K562 (cell line): ENCODE results near the gene ADIG.

Source experiments
- CBX3 ChIP-seq, 2 experiments: IDR thresholded peaks; 1 replicate in 1 of 2; 2 replicates in 1 of 2; pipeline ENCODE4 v1.6.1; 2012; ENCODE audit warnings: inconsistent platforms in 2 of 2, low read length in 2 of 2, borderline replicate concordance in 1 of 2, control low read depth in 1 of 2
- FOXA3 ChIP-seq, 2 experiments: fragments of 450-650 bp in 1 of 2; sonication (generic) in 1 of 2; formaldehyde crosslinking; IDR thresholded peaks in 1 of 2; conservative IDR thresholded peaks in 1 of 2; 2 replicates each; pipeline versions ENCODE4 v1.4.0 to v1.8.0; 2020 to 2022; ENCODE audit warnings: mild to moderate bottlenecking in 2 of 2, missing genetic modification reagents in 1 of 2
- GABPA ChIP-seq: fragments of 200-800 bp; sonication (Bioruptor generic); conservative IDR thresholded peaks from 2 replicates; pipeline ENCODE4 v1.6.1; 2016; ENCODE audit warnings: low read depth, missing genetic modification characterization, missing compliant biosample characterization
- JUN ChIP-seq, 2 experiments: sonication (generic) in 1 of 2; formaldehyde crosslinking in 1 of 2; IDR thresholded peaks; 2 replicates each; pipeline versions ENCODE4 v1.6.1 to v1.8.0; 2012 to 2022; ENCODE audit warnings: borderline replicate concordance in 2 of 2, mild to moderate bottlenecking in 2 of 2, improper control_type of control experiment in 1 of 2, low read depth in 1 of 2, low read length in 1 of 2, missing genetic modification reagents in 1 of 2
- KLF16 ChIP-seq: IDR thresholded peaks from 2 replicates; pipeline ENCODE4 v1.6.1; 2016; ENCODE audit warnings: antibody characterized with exemption
- POLR3G ChIP-seq: IDR thresholded peaks from 2 replicates; pipeline ENCODE4 v1.6.1; 2011; ENCODE audit not compliant: insufficient read length, insufficient replicate concordance; ENCODE audit errors: extremely low read depth
- RAD21 ChIP-seq, 2 experiments: fragments of 250-450 bp in 1 of 2; fragments of 450-650 bp in 1 of 2; sonication (Bioruptor Pico) in 1 of 2; formaldehyde crosslinking in 1 of 2; IDR thresholded peaks in 1 of 2; conservative IDR thresholded peaks in 1 of 2; 2 replicates each; pipeline versions ENCODE4 v1.4.0 to v1.8.0; 2020 to 2022; ENCODE audit warnings: mild to moderate bottlenecking in 2 of 2, moderate library complexity in 1 of 2
- ZNF133 ChIP-seq: fragments of 250-450 bp; sonication (Bioruptor Pico); IDR thresholded peaks from 2 replicates; pipeline ENCODE4 v1.4.0; 2020; ENCODE audit warnings: mild to moderate bottlenecking
- ZNF561 ChIP-seq: fragments of 450-650 bp; formaldehyde crosslinking; conservative IDR thresholded peaks from 2 replicates; pipeline ENCODE4 v1.4.0; 2020; ENCODE audit warnings: mild to moderate bottlenecking, moderate library complexity
- ZNF717 ChIP-seq: fragments of 250-450 bp; sonication (Bioruptor Pico); IDR thresholded peaks from 2 replicates; pipeline ENCODE4 v1.5.0; 2021
- TF ChIP-seq, protein P1 (sequence below), 2 experiments: fragments of 450-650 bp; formaldehyde crosslinking in 1 of 2; IDR thresholded peaks; 2 replicates each; pipeline versions ENCODE4 v1.4.0 to v1.6.1; 2014 to 2020; ENCODE audit warnings: mild to moderate bottlenecking in 2 of 2, borderline replicate concordance in 1 of 2, low read depth in 1 of 2
- TF ChIP-seq, protein P2 (sequence below), 3 experiments: IDR thresholded peaks in 2 of 3; conservative IDR thresholded peaks in 1 of 3; 2 replicates each; pipeline ENCODE4 v1.5.1; 2011 to 2012; ENCODE audit warnings: low read length in 3 of 3, mild to moderate bottlenecking in 3 of 3, control low read depth in 2 of 3, improper control_type of control experiment in 1 of 3, inconsistent platforms in 1 of 3, low read depth in 1 of 3, mixed read lengths in 1 of 3, moderate library complexity in 1 of 3; ENCODE audit not compliant: insufficient read depth in 2 of 3
- TF ChIP-seq, protein P3 (sequence below): fragments of 150-350 bp; IDR thresholded peaks from 2 replicates; pipeline ENCODE4 v1.6.1; 2014; ENCODE audit warnings: low read depth, mild to moderate bottlenecking, low read length, borderline replicate concordance

DNA sequence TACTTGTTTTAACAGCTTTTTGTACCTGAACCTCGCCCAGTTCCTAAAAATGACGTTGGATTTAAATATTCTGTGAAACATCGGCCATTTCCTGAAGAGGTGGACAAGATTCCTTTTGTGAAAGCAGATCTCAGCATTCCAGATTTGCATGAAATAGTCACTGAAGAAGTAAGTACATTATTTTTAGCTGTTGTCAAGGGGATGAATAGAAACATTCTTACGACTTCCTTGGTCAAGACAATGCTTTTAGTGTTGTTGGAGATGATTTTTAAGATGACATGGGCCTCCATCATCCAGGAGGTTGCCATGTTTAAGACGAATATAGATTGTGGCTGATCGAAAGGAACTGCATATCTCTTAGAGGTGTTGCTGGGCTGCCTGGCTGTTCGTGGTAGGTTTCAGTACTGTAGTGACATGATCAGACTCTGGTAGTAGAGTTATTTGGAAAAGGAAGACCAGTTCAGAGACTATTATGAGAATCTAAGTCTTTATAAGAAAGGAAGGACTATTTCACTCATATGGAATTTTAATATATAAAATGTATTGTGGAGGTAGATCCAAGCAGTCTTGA lies 29.9 kb upstream of the ADIG start:
- TF ChIP-seq CBX3 (IDR thresholded peaks at IDR 0.05; ENCODE audit: borderline replicate concordance in 1 of 2, low read length in 2 of 2) (no peak), KLF16 (no peak), FOXA3 (CRISPR knock-in tag; conservative IDR thresholded peaks at IDR 0.05 in 1 of 2, IDR thresholded peaks at IDR 0.05 in 1 of 2) (no peak), ZNF561 (CRISPR knock-in tag) (no peak), JUN (IDR thresholded peaks at IDR 0.05; ENCODE audit: borderline replicate concordance, low read depth, low read length) (no peak), JUN (CRISPR knock-in tag; IDR thresholded peaks at IDR 0.05; ENCODE audit: borderline replicate concordance) (no peak), RAD21 (CRISPR knock-in tag; conservative IDR thresholded peaks at IDR 0.05 in 1 of 2, IDR thresholded peaks at IDR 0.05 in 1 of 2) (no peak), POLR3G (no peak), ZNF717 (no peak), GABPA (tag) (no peak), ZNF133 (no peak)
- TF ChIP-seq, protein P1, sequence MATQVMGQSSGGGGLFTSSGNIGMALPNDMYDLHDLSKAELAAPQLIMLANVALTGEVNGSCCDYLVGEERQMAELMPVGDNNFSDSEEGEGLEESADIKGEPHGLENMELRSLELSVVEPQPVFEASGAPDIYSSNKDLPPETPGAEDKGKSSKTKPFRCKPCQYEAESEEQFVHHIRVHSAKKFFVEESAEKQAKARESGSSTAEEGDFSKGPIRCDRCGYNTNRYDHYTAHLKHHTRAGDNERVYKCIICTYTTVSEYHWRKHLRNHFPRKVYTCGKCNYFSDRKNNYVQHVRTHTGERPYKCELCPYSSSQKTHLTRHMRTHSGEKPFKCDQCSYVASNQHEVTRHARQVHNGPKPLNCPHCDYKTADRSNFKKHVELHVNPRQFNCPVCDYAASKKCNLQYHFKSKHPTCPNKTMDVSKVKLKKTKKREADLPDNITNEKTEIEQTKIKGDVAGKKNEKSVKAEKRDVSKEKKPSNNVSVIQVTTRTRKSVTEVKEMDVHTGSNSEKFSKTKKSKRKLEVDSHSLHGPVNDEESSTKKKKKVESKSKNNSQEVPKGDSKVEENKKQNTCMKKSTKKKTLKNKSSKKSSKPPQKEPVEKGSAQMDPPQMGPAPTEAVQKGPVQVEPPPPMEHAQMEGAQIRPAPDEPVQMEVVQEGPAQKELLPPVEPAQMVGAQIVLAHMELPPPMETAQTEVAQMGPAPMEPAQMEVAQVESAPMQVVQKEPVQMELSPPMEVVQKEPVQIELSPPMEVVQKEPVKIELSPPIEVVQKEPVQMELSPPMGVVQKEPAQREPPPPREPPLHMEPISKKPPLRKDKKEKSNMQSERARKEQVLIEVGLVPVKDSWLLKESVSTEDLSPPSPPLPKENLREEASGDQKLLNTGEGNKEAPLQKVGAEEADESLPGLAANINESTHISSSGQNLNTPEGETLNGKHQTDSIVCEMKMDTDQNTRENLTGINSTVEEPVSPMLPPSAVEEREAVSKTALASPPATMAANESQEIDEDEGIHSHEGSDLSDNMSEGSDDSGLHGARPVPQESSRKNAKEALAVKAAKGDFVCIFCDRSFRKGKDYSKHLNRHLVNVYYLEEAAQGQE (IDR thresholded peaks at IDR 0.05; ENCODE audit: borderline replicate concordance) = no peak
- TF ChIP-seq, protein P1 (CRISPR knock-in tag; IDR thresholded peaks at IDR 0.05; ENCODE audit: low read depth) = no peak
- TF ChIP-seq, protein P2, sequence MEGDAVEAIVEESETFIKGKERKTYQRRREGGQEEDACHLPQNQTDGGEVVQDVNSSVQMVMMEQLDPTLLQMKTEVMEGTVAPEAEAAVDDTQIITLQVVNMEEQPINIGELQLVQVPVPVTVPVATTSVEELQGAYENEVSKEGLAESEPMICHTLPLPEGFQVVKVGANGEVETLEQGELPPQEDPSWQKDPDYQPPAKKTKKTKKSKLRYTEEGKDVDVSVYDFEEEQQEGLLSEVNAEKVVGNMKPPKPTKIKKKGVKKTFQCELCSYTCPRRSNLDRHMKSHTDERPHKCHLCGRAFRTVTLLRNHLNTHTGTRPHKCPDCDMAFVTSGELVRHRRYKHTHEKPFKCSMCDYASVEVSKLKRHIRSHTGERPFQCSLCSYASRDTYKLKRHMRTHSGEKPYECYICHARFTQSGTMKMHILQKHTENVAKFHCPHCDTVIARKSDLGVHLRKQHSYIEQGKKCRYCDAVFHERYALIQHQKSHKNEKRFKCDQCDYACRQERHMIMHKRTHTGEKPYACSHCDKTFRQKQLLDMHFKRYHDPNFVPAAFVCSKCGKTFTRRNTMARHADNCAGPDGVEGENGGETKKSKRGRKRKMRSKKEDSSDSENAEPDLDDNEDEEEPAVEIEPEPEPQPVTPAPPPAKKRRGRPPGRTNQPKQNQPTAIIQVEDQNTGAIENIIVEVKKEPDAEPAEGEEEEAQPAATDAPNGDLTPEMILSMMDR (IDR thresholded peaks at IDR 0.05 in 2 of 3, conservative IDR thresholded peaks at IDR 0.05 in 1 of 3; ENCODE audit: insufficient read depth in 2 of 3, low read depth in 1 of 3, low read length in 3 of 3) = no peak
- TF ChIP-seq, protein P3, sequence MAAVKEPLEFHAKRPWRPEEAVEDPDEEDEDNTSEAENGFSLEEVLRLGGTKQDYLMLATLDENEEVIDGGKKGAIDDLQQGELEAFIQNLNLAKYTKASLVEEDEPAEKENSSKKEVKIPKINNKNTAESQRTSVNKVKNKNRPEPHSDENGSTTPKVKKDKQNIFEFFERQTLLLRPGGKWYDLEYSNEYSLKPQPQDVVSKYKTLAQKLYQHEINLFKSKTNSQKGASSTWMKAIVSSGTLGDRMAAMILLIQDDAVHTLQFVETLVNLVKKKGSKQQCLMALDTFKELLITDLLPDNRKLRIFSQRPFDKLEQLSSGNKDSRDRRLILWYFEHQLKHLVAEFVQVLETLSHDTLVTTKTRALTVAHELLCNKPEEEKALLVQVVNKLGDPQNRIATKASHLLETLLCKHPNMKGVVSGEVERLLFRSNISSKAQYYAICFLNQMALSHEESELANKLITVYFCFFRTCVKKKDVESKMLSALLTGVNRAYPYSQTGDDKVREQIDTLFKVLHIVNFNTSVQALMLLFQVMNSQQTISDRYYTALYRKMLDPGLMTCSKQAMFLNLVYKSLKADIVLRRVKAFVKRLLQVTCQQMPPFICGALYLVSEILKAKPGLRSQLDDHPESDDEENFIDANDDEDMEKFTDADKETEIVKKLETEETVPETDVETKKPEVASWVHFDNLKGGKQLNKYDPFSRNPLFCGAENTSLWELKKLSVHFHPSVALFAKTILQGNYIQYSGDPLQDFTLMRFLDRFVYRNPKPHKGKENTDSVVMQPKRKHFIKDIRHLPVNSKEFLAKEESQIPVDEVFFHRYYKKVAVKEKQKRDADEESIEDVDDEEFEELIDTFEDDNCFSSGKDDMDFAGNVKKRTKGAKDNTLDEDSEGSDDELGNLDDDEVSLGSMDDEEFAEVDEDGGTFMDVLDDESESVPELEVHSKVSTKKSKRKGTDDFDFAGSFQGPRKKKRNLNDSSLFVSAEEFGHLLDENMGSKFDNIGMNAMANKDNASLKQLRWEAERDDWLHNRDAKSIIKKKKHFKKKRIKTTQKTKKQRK = no peak
